HG03457 (cell line): ENCODE results near the gene ARRDC2.
"Not testable (repeated sequence)": the region's sequence is repeated elsewhere in the genome, so short reads cannot be mapped to it uniquely, and the experiment has no call there.

Experiments
- ATAC-seq: cut with Tn5 transposase; IDR thresholded peaks from one replicate; pipeline ENCODE4 v1.9.1; 2021; ENCODE audit warnings: moderate number of reproducible peaks; ENCODE audit not compliant: unreplicated experiment

The ARRDC2 gene

DNA sequence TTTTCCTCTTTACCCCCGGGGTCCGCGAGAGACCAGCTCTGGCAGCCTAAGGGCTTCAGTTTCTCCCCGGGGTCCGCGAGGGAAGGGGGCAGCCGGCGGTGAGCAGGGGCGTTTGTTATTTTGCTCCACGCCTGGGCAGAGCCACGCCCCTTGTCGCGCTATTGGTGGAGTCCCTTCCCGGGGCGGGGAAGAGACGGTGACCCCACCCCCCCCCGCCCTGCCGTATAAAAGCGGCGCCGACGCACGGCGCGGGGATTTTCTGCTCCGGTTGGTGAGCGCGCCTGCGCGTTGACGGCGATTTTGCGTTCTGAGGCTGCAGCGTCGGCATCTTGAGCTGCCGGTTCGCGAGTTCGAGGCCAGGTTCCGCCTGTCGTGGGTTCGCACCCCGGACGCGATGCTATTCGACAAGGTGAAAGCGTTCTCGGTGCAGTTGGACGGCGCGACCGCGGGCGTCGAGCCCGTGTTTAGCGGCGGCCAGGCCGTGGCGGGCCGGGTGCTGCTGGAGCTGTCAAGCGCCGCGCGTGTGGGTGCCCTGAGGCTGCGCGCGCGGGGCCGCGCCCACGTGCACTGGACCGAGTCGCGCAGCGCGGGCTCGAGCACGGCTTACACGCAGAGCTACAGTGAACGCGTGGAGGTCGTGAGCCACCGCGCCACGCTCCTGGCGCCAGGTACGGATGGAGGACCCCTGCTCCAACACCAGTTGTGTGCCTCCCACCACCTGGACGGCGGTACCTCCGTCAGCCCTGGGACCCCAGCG, at the start of gene ARRDC2:
TSS of gene ARRDC2 (plus strand) at position 254 of the 757 bp plus-strand sequence. CDS start at position 395, 141 bp downstream.
- peak; percentile 48 for ATAC-seq

DNA sequence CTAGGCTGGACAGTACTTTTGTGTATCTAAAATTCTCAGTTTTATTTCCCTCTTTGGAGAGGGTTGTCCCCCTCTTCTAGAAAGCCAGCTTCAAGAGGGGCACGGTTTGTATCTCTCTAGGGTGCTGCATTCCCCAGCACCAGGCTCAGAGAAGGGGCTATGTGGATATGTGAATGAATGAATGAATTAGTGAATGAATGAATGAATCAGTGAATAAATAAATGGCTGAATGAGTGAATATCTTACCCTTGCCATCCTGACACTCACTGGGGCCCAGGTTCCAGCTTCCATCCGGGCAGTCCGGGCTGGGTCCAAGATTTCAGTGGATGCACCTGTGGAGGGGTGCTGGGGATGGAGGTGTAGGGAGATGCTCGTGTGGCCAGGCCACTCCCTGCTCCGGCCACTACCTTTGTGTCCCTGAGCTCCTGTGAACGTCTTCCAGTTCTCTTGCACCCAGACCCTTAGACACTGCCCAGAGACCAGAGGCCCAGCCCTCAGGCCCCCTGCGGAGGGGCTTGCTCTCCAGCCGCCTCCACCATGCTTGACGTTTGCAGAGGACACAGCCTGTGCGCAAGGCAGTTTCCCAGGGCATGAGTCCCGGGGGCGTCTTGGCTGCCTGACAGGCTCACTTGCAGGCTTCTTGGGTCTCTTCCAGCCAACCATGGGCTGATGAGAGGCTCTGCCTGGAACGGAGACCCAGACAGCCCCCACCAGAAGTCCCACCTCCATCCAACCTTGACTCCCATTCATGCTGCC, 43.9 kb upstream of the ARRDC2 start:
- no peak for ATAC-seq

DNA sequence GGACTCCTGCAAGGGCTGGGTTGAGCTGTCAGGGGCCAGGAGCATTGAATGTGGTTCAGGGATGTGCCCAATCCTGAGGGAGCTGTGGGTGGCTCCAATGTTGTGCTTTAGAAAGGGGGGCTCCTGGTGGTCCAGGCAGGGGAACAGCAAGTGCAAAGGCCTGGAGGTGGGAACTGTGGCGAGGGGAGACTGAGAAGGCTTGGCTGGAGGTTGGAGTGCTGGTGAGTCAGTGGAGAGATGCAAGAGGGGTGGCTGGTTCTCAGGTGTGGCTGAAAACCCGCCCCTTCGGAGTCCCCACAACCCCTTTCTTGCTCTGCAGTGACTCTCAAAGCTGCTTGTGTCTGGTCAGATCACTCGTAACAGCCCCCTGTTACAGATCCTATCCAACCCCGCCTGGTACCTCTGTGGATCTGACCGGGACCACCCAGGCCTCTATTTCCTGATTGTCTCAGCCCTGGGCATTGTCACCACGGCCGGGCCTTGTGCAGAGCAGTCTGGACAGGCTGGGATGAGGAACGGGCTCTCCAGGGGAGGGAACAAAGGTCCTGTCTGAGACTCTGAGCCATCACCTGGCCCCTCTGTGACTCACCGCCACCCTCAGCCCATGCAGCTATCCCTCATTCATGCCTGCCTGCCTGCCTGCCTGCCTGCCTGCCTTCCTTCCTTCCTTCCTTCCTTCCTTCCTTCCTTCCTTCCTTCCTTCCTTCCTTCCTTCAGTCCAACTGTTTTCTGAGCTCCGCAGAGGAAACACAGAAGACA, 42.4 kb upstream of the ARRDC2 start:
- no peak for ATAC-seq

DNA sequence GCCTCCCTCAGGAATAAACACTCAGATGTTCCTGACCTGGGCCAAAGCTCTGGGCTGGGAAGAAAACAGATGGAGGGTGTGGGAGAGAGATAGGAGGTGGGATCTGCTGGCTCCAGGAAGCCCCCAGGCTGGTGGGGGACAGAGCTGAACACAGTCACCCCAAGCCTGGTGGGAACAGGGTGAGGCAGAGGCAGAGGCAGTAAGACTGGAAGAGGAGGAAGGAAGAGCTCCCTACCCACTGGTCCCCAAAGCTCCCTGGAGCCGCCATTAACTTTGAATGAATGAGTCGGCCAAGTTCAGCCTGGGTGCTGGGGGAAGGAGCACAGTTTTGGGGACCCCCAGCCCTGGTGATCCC, 41.9 kb upstream of the ARRDC2 start:
- no peak for ATAC-seq

DNA sequence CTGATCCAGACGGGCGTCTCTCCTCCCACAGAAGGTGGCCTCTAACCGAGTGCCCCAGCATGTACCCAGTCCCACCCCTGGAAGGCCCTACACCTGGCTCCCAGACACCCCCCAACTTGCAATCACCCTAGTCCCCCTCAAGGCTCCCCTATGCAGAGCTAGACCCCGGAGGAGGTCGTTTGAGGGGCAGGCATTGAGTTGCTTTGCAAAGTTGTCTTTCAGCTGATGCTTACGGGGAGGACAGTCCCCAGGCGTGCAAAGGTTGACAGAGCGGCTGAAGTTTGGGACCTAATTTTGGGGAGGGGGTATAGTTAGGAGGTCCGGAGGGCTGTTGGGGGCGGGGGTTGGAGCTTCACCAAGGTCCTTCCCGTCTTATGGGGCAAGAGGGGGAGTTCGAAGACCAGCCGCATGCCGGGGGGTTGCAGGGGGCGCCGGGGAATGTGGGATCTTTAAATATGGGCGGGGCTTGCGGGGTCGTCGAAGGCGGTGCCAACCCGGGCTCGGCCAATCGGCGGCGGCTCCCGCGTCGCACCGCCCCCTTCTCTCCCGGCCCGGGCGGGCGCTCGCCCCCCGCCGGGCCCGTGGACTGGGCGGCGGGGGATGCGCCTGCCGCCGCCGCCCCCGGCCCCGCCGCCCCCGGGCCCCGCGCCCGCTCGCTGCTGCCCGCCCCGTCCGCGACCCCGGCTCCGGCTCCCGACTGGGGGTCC, 41.3 kb upstream of the ARRDC2 start, which contains the start of gene KCNN1:
TSS of gene KCNN1 (plus strand) at position 558 of the 707 bp plus-strand sequence. CDS start 6,782 bp downstream, outside the sequence.
- ATAC-seq = no peak

DNA sequence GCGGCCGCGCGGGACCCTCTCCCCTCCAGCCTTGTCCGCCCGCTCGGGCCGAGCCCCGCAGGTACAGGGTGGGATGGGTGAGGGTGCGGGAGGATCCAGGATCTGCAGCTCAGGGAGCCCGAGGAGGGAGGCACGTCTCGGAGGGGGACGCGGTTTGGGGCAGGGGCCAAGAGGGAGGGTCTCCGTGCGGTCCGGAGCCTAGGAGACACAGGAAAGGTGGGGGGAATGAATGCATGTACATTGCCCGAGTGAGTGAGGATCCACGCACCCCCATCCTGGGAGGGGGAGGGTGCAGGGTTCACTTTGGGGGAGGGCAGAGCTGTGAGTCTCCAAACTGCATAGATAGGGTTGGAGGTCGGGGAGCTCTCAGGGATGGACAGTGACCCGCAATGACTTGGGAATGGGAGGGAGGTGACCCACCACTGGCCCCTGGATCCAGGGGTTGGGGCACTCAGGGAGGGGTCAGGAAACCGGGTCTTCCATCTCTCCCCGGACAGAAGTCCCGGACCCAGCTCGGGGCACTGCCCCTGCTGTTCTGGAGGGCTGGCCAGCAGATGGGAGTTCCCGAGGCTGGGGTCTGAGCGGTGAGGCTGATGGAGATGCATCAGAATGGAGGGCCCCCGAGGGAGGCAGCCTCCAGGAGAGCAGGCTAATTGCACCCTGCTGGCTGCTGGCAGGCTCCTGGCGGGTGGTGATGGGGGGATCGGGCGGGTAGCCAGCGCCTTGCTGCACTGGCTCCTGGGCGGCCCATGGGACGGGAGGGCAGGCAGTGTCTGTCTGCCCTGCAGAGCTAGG, 40.5 kb upstream of the ARRDC2 start:
- no peak for ATAC-seq

DNA sequence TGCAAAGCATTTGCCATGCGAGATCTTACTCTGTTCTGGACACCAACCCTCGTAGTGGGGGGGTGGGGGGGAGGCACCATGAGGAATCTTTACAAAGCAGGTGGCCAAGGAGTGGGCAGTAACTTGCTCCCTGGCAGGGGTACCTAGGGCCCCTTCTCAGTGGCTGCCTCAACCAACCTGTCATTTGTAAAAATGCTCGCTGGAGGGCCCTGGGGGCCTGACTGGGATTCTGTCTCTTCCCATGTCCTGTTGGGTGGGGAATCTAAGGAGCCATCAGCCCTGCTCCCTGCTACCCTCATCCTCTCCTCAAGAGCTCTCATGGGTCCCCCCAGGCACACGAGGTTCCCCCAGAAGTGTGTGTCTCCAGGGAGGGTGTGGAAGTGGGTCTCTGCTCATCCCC, 39.6 kb upstream of the ARRDC2 start:
- ATAC-seq = no peak

DNA sequence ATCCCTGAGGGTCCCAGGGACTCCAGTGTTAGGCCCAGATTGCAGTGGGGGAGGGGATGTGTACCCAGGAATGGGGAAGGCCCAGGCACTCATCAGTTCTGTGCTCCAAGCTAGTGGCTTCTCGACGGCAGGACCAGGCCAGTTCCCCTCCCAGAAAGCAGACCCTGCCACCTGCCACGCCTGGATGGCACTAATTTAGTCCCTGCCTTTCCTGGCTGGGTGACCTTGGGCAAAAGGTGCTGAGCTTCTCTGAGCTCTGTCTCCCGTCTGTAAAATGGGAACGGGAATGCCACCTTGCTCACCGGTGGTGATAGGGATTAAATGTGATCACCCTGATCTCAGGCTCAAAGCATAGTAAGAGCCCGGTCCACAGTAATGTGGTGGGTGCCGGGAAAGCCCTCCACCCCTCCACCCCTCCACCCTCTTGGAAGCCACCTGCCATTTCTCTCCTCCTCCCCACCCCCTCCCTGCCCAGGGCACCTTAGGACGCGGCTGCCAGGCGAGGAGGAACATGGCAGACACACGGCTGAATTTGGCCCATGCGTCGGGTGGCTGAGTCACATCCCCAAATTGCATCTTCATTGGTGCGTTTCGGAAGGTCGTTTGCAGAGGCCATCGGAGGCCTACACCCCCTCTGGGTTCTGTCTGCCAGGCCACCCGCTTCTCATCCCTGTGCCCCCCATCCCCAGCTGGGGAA, 38.7 kb upstream of the ARRDC2 start:
- ATAC-seq = no peak

DNA sequence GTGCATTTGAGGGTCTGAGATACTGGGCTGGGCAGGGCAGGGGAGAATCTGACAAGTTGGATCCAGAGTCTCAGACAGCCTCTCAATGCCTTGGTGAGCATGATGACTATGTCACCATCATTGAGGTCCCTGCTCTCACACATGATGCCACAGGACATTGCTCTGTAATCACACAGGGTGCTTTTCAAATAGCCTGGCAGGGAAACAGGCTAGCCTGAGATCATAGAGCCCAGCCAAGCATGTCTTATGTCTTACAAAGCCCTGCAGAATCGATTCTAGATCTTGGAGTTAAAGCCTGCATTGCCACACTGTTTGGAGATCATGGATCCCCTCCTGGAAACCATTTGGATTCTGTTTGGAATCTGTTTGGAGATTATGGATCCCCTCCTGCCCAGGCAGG, 35.7 kb upstream of the ARRDC2 start:
- no peak for ATAC-seq

DNA sequence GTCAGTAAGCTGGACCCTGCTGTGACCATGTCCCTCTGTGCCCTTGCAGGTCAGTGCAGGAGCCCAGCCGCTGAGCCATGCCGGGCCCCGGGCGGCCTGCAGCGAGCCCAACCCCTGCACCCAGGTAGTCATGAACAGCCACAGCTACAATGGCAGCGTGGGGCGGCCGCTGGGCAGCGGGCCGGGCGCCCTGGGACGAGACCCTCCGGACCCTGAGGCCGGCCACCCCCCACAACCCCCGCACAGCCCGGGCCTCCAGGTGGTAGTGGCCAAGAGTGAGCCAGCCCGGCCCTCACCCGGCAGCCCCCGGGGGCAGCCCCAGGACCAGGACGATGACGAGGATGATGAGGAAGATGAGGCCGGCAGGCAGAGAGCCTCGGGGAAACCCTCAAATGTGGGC, 34.2 kb upstream of the ARRDC2 start:
- ATAC-seq = no peak

DNA sequence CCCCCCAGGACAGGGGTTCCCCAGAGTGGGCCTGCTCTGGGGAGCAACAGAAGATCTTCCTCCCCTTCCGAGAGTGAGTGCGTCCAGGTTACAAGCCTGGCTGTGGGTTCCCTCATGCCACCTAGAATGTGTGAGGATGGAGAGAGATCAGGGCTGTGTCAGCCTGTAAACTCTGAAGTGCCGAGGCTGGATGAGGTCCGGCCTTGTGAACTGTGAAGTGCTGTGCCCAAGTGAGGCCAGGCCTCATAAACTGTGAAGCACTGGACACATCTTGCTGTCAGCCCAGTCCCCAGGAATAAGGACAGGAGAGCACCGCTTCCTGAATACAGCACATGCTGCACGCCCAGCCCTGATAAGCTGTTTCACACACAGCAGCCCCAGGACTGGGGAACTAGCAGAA, 33.4 kb upstream of the ARRDC2 start:
- ATAC-seq = no peak

DNA sequence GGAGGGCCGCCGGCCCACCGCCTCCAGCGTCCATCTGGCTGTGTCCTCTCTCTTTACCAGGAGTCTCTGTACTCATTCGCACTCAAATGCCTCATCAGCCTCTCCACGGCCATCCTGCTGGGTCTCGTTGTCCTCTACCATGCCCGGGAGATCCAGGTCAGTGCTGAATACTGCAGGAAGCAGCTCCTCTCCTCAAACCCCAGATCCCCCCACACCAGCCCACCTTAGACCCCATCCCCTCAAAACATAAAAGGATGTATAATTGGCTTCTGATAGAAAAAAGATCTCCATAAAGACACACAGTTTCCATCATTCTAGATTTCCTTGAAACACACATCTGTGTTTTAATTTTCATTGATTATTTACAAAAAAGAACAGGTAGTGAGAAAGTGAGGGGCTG, 32.9 kb upstream of the ARRDC2 start:
- no peak for ATAC-seq

DNA sequence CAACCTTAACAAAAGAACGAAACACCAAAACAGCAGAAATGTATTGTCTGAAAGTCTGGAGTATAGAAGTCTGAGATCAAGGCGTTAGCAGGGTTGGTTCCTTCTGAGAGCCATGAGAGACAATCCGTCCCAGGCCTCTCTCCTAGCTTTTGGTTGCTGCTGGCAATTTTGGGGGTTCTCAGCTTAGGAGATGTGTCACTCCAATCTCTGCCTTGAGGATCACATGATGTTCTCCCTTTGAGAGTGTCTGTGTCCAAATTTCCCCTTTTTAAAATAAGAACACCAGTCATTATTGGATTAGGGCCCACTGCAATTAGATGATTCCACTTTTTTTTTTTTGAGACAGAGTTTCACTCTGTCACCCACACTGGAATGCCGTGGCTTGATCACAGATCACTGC, 30.9 kb upstream of the ARRDC2 start:
- no peak for ATAC-seq

DNA sequence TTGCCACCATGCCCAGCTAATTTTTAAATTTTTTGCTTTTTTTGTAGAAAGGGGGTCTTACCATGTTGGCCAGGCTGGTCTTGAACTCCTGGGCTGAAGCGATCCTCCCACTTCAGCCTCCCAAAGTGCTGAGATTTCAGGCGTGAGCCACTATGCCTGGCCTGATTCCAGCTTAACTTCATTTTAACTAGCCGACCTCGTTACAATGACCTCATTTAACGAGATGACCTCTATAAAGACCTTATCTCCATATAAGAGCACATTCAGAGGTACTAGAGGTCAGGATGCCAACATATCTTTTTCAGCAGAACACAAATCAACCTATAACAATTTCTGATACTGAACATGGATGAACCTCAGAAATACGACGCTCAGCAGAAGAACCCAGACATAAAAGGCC, 30.5 kb upstream of the ARRDC2 start:
- no peak for ATAC-seq

DNA sequence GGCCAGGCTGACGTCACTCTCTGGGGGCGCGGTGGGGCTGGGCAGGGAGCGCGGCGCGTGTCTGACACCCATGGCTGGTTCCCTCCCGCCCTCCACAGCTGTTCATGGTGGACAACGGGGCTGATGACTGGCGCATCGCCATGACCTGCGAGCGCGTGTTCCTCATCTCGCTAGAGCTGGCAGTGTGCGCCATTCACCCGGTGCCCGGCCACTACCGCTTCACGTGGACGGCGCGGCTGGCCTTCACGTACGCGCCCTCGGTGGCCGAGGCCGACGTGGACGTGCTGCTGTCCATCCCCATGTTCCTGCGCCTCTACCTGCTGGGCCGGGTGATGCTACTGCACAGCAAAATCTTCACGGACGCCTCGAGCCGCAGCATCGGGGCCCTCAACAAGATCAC, 26.4 kb upstream of the ARRDC2 start:
- ATAC-seq = no peak

DNA sequence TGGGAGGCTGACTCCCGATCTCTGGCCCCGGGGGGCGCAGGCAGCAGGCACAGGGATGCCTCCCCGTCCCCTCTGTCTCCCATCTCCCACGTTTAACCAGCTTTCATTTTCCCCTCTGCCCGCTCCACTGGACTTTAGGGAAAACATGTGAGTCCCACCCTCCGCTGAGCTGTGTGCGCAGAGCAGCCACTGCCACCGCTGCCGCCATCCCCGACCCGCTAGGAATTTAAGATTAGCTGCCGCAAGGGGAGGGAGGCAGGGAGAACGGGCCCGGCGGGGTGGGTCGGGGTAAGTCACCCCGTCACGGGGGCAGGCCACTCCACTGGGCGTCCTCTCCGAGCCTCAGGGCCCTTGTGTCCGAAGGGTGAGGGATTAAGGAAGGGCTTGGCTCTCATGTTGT, 25.5 kb upstream of the ARRDC2 start:
- ATAC-seq = no peak

DNA sequence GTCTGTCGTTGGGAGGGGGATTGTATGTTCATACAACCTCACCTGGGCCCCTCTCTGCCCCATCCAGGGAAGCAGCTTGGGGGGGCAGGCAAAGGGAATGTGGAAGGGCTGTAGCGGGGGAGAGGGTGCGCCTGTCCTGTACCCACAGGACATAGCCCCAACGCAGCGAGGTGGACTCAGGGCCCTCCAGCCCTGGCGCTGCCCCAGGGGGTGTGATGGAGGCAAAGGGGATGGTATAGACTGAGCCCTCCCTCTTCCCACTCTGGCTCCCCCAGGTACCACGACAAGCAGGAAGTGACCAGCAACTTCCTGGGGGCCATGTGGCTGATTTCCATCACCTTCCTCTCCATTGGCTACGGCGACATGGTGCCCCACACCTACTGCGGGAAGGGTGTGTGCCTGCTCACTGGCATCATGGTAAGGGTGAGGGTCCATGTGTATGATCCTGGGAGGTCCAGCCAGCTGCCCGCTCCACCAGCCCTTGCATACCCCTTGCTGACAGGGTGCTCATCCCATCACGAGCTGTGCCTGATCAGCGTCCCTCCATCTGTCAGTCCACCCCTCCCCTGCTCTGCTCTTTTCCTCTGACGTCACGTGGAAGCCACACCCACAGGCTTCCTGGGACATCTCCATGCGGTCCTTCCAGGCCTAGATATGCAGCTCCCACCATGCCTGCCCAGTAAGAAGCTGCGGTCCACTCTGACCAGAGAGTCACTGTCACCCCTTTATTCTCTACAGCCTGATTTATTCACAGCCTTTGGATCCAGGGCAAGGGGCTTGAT, 22.7 kb upstream of the ARRDC2 start:
- no peak for ATAC-seq

DNA sequence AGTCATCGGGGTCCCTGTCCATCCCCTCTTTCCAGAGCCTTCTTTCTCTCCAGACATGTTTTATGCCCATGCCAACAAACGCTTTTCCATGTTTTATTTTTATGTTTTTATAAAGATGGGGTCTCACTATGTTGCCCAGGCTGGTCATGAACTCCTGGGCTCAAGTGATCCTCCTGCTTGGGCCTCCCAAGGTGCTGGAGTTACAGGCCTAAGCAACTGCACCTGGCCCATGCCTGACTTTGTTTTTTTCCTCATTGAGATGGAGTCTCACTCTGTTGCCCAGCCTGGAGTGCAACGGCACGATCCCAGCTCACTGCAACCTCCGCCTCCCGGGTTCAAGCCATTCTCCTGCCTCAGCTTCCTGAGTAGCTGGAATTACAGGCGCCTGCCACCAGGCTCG, 21.4 kb upstream of the ARRDC2 start:
- ATAC-seq = not testable (repeated sequence)

DNA sequence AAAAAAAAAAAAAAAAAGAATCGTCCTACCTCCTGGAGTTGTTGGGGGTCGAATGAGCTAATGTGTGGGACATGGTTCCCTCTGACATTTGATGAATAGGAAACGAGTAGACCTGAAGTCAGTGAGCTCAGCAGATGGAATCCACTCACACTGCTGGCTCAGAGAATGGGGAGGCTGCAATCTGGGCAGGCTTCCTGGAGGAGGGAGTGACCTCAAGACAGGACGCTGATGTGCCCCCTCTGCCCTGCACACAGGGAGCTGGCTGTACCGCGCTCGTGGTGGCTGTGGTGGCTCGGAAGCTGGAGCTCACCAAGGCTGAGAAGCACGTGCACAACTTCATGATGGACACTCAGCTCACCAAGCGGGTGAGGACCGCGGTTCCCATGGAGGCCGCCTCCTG, 19.8 kb upstream of the ARRDC2 start:
- ATAC-seq = no peak
